HG03457 (cell line): ENCODE measurements around the gene KIRREL1.

ENCODE experiments used
- ATAC-seq: cut with Tn5 transposase; IDR thresholded peaks from one replicate; pipeline ENCODE4 v1.9.1; 2021; ENCODE audit warnings: moderate number of reproducible peaks; ENCODE audit not compliant: unreplicated experiment

KIRREL1 gene

DNA sequence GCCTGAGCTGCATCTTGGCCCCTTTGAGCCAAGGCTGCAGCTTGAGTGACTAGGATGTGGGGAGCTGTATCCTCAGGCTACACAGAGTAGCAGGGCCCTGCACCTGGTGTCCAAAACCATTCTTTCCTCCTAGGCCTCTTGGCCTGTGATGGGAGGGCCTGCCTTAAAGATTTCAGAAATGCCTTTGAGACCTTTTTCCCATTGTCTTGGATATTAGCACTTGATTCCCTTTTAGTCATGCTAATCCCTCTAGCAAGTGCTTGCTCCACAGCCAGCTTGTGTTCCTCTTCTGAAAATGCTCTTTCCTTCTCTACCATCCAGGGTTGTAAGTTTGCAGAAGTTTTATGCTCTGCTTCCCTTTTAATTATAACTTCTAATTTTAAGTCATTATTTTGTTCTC is 21.7 kb upstream of the KIRREL1 start:
- no peak for ATAC-seq

DNA sequence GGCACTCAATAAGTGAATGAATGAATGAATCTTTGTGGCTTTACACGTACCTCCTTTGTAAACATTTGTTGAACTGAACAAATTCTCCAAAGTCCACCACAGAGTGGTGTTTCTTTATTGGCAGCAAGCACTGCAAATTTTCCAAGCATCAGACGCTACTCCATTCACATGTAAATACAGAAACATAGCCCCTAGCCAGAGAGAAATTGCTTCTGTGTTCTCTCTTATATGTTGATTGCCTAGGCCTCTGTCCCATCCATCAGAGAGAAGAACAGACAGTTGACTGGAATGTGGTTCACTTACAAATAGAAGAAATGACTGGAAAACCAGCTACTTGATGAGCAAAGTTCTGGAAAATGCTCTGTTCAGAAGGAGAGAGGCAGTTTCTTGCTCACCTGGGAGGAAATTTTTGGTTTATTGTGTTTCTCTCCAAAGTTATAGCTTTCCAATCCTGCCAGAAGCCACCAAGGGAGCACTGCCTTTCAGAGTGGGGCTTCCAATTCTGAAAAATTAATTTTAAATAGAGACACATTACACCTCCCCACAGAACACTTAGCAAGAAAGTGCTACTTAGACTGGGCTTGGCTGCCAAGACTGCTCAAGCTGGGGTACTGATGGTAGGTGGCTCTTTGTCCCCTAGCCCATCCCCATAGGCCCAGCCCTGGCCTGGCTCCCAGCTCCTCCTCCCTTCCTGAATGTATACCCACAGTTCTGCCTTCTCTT is 18.1 kb upstream of the KIRREL1 start:
- ATAC-seq: no peak

DNA sequence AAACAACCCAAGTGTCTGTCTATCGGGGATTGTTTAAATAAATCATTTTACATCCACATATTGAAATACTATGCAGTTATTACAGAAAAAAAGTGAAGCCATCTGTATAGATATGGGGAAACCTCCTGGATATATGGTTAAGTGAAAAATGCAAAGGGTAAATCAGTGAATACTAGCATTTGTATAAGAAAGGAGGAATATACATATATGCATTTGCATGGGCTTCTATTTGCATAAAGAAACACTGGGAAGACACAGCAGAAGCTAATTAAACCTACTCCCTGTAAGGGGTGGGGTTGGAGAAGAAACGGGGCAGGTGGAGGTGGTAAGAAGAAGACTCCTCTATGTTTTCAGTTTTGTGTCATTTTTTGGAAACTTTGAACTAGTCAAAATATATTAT is 16.6 kb upstream of the KIRREL1 start:
- no peak for ATAC-seq

DNA sequence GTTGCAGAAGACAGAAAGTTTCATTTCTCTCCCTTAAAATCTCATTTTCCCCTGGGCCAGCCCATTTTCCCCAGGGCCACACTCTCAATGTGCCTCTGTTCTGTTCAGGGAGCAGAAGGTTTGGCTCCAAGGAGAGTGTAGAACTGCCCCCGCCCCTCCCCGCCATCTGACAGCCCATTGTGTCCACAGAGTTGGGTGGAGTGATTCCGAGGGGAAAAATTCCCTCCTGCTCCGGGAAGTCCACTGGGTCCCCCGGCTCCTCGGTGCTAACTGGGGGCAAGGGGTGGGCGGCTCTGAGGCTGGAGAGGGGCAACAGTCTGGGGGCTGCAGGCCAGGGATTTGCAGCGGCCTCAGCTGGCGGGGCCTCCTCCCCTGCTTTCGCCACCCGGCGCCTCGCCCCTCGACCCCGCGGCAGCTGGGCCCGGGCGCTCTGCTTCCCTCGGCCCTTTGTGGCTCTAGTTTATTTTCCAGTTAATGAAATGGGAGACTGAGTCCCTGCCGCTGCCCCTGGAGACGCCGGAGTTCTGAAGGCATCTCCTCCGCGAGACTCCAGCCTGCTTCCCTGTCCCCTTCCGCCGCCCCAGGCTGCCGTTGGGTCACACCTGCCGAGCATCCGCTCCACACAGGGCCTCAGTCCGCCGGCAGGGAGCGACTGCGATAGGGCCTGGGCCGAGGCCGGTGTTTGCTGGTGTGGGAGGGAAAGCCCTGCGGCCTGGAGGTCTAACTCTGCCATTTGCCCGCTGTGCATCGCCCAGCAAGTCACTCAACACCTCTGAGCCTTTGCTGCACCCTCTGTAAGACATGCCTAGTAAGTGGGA is 14.7 kb upstream of the KIRREL1 start:
- no peak for ATAC-seq

DNA sequence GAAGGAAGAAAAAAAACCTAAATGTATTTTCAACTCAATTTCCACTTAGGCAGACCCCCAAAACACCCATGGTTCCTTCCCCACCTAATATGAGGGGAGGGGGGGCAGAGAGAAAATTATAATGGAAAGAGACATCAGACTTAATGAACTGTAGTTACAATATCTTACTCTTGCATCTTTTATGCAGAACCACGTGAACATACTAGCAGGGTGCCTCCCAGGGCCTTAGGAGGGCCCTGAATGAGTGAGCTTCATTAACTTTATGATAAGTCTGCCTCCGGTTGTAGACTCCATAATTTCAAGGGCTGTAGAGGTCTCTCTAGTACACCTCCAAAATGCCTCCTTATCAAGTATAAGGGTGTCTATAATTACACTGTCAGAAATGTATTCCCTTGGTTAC is 11.3 kb upstream of the KIRREL1 start:
- no peak for ATAC-seq

DNA sequence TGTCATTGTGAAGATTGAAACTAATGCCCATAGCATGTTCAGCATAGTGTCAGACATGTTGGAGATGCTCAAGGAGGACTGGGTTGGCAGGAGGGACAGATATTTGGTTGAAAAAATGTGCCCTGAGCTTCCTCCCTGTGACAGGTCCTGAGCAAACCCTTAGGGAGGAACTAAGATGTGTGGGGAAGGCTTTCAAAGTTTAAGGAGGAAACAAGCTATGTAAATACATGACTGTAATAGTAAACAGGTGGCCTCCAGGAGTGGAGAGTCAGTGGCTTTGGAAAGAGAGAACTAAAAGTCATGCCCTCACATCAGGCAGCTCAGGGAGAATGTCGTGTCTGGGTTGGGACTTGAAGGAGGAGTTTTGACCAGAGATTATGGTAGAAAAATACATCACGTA is 9.7 kb upstream of the KIRREL1 start:
- no peak for ATAC-seq

DNA sequence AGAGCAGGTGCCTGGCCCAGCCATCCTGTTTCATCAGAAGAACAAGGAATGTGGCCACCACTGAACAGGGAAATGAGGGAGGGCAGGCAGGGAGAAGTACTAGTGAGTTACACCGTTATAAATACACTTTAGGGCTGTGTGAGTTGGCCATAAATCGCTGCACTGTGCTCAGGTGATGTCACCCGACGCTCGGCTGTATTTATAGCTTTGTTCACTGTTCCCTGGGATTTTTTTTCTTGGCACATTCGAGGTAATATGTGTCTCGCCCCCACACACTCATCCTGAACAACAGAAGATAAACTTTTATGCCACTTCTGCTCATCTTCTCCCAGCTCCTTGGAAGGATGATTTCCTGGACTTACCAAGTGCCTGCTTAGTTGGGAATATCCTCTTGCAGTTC is 9.0 kb upstream of the KIRREL1 start:
- ATAC-seq: no peak

DNA sequence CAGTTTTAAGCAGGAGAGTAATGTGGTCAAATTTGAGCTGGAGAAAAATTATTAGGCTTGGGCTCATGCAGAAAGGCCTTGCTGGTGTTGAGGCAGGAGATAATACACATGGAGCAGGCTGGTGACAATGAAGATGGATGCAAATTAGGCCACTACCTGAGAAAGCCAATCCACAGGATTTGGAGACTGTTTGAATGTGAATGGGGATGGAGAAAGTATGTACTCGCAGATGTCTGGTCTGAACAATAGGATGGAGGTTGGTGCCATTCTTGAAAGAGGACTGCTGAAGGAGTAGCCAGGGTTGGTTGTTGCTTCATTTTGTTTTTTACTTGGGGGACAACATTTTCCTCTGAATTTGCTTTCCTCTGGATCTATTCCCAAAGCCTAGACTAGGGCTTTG is 8.0 kb upstream of the KIRREL1 start:
- ATAC-seq: no peak

DNA sequence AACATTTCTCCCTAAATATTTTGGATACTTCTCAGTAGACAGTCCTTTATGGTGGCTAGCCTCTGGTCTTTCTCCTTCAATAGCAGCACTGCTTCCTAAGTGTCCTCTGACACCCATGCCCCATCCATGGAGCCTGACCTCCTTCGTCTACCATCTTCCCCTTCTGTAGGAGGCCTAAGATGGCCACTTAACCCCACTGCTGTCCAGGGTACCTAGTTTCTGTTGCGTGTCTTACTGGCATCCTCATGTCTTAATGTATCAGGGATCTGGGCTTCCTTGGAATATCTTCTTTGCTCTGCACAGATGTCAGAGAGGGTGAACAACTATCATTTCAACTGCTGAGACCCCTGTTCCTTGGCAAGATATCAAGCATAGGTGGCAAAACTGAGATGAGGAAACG is 5.4 kb upstream of the KIRREL1 start:
- no peak for ATAC-seq

DNA sequence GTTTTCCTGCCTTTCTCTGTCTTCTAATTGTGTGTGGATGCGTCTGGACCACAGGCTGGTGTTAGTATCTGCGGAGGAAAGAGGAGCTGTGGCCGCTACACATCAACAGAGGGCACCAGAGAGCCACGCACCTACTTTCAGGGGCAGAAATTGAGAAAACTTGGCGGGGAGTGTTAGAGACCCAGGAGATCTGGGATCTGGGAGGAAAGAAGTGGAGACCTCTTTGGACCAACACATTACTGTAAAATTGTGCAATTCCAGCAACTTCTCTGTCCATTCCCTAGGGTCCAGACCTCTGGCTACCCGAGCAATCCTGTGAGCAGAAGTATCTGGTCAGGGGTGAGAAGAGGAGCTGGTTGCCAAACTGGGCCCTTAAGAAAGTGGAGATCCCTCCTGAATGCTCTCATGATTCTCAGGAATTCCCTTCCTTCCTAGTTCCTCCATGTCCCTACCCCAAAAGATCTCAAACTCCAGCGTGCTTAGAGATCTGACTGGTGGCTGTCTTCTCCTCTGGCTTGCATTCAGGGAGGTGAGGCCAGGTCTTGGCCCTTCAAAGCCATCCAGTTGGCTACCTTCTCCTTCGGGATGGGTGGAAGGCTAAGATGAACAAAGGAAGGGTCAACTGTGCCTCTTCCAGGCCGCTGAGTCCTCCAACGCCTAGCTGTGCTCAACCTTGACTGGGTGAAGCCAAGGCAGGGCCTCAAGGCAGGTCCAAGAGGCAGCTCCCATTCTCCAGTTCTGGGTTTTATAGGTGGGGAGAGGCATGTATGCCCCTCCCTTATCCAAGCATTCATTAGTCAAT is 1.2 kb upstream of the KIRREL1 start:
- ATAC-seq: no peak

DNA sequence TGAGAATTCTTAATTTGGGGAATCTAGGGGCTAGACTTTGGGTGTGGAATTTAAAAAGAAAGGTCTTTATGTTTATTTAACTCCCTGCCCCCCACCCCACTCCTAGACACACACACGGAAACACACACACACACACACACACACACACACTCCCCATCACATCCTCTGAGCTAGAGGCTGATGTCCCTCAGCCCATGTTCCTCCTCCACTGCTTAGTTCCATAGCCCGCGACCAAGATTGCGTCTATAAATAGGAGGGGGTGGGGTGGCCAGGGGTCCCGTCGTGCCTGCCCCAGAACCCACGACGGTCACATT is 655 bp upstream of the KIRREL1 start:
- no peak for ATAC-seq

DNA sequence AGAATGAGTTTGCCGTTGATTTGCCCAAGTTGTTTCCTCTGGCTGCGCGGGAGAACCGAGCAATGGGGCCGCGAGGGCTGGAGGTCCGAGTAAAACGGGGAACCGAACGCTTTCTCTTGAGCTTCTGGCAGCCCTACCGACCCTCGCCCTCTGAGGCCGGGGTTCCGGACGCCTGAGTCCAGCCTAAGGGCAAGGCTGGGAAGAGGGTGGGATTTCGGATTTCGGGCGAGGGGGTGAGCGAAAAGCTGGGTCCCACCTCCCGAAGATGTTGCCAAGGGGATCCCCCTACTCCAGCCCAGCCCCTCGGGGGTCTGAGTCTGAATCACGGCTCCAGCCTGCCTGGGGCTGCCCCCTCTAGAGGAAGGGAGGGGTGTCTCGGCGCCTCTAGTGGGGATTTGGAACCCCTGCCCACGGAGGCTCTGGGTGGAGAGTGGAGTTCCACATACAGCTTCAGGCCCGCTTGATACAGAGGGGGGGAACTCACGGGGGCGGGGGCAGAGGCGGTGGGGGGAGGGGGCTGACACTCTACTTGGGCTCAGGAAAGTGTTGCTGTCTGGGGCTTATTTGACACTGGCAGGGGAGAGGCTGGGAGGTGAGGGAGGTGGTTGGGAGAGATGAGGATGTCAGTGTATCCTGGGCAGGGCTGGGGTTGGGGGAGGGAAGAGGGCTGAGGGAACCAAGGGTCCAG is 617 bp downstream of the KIRREL1 start:
- no peak for ATAC-seq

DNA sequence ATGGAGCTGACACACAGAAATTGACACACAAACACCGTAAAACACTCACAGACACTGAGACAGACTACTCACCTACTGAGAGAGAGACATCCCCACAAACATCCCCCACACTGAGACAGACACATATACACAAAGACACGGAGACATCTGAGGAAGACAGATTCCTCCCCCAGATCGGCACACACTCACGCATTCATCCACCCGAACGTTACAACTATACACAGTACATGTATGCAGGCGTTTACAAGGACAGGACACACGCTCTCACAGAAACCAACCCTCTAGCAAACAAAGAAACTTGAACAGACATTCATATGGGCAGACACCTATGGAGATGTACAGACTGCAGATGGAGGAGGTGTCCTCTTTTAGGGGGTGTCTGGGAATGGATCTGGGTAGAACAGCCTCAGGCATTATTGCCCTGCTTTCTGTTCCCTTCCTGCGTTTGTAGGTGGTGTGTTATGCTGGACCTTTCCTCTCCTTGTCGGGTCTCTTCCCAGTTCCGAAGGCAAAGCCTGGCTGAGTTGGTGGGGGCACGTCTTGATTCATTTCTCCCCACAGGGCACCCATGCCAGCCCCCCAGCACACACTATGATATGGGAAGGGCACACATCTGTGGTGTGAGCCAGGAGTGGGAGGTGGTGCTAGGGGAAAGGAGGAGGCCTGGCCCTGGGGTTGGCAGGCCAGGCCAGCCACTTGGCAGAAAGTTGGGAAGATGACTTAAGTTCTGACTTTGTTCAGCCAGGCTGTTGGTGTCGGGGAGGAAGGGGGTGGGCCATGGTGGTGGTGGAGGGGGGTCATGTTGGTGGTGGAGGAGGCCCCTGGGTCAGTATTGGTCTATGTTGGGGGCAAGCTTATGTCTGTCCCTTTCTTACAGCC is 1.5 kb downstream of the KIRREL1 start:
- ATAC-seq: no peak

DNA sequence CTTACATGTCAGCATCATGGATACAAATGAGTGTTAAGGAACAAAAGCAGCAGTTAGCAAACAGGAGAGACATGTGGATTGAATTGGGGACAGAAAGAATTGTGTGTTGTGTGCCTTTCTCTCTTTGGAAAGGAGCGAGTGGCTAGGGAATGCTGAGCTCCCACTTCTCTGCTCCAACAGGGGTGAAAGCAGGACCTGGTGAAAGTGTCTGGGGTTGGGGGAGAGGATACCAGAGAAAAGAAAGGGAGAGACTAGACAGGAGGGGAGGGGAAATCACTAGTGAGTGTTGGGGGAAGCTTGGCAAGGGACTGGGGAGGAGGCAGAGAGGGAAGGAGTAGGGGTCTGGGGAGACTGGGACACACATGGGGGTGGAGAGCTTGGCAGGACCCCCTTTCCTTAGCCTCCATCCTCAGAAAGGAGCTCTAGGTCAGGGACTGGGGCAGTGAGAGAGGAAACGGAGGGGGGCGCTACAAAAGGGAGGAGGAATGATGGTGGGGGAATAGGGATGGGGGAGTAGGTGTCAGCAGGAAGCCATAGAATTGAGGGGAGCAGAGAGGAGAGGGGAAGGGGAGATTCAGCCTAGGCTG is 2.2 kb downstream of the KIRREL1 start:
- no peak for ATAC-seq

DNA sequence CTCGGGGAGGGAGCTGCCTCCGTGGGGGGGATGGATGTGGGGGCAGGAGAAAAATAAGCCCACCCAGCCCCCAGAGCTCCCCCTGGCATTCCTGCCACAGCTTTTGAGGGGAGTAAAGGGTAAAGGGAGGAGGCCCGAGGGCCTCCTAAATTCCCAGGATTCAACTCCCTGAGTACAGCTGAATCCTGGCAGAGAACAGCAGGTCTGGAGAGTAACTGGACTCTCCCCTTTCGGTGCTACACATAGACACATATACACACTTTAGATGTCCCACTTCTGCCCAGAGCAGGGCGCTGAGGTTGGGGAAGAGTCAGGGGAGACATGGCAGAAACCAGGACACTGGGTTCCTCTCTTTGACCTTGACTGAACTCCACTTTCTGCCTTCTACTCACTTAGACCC is 3.0 kb downstream of the KIRREL1 start:
- ATAC-seq: no peak

DNA sequence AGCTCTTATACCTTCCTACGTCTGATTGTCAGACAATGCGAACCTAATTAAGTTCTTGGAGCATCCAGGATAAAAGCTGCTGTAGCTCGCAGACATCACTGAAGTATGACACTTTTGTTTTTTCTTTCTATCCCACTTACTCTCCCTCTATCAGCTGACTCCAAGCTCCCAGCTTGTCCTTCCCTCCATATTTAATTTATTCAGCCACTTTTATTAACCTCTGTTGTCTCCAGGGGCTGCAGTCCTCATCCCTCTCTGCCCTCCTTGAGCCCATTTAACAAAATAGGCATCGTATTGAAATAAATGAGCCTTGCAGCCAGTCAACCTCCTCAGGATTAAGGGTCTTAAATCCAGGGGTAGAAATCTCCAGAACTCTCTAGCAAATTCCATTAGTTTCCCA is 7.1 kb downstream of the KIRREL1 start:
- no peak for ATAC-seq

DNA sequence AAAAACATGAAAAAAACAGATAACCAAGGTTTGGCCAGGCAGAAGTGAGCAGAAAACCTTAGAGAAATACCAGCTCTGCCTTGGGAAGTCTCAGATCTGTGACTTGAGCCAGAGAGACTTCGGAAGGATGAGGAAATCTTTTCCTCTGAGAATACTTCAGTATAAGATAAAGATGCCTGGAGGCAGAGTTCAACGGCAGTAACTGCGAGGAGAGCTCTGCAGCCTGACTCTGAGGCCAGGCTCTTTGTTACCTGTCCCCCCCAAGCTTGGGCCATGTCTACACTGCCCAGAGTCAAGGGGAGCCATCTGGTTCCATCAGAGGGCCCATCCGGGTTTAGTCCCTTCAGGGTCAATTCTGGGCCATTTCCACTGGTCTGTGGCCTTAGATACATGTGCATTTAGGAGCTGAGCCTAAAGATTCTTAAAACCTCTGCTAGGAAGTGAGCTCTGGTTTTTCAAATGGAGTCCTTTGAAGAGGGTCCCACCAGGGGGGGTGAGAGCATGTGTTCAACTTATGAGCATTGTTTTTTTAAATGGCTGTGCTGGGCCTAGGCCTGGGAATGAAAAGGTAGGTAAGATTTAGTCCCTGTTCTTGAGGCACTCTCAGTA is 8.7 kb downstream of the KIRREL1 start:
- ATAC-seq: no peak

DNA sequence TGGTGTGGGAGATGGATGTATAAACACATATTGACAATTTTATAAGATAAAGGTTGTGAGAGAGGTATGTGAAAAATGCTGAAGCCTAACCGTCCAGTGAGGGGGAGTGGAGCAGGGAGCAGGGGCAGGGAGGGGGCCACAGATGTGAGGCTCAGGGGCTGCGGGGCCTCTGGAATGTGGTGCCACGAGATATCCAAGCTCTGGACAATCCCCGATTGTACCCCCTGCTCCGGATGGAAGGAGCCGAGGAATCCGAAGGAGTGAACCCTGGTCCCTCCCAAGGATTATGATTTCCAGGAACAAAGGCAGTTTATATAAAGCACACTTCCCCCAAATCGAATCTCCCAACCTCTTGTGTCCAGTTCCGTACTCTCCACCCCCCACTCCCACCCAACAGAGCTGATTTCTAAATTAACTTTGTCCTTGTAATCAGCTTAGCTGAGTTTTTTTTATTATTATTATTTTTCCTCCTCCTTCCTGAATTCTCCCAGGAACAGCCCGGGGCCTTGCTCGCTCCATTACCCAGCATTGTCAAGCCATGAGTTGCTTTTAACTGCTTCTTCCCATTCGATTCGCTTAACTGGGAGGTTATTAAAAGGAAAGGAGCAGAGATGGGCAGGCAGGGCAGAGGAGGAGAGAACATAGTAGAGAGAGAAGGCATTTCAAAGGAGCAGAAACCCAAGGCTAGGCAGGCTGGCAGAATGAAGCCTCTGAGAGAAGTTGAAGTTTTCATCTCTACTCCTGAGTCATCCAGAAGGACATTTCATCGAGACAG is 9.4 kb downstream of the KIRREL1 start:
- ATAC-seq: no peak

DNA sequence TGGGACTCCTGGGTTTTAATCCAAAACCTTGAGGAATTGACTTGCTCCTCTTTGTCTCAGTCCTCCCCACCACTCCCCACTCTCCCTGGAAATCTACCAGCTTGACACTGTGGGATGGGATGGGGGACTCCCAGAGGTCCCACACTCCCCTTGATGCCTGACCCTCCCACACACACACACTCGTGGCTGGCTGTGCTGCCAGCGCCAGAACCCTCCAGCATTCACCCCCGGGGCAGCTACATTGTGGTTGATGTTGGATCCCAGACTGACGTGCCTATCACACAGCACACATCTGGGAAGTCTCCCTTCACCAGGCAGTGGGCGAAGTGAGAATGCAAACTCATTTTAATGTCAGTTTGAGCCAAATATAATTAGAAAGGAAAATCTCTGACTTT is 10.0 kb downstream of the KIRREL1 start:
- no peak for ATAC-seq
